GM23338 (cell line): Measurements from ENCODE around the gene USP48.

ENCODE experiments used
- CREB1 ChIP-seq: fragments of 250-450 bp; sonication (Bioruptor Pico); IDR thresholded peaks from 2 replicates; pipeline ENCODE4 v1.5.0; 2020; ENCODE audit warnings: low read depth, mild to moderate bottlenecking, moderate library complexity
- CTCF ChIP-seq, 2 experiments: fragments of 200-600 bp in 1 of 2; sonication (generic) in 1 of 2; conservative IDR thresholded peaks; 2 replicates each; pipeline versions ENCODE4 v1.5.1 to v1.6.1; 2016 to 2017; ENCODE audit warnings: antibody characterized with exemption in 2 of 2, low read depth in 2 of 2, mild to moderate bottlenecking in 2 of 2, moderate library complexity in 1 of 2
- ETS1 ChIP-seq: IDR thresholded peaks from 2 replicates; pipeline ENCODE4 v1.6.1; 2016; ENCODE audit warnings: antibody characterized with exemption
- EZH2 ChIP-seq: fragments of 200-600 bp; sonication (generic); IDR thresholded peaks from one replicate; pipeline ENCODE4 v1.8.0; 2017; ENCODE audit warnings: antibody characterized with exemption, mild to moderate bottlenecking, low read depth; ENCODE audit not compliant: unreplicated experiment
- JUNB ChIP-seq: IDR thresholded peaks from one replicate; pipeline ENCODE4 v1.6.1; 2016; ENCODE audit warnings: antibody characterized with exemption; ENCODE audit not compliant: unreplicated experiment
- POLR2AphosphoS5 ChIP-seq: IDR thresholded peaks from 2 replicates; pipeline ENCODE4 v1.6.1; 2016; ENCODE audit warnings: antibody characterized with exemption, low read depth
- REST ChIP-seq: IDR thresholded peaks from one replicate; pipeline ENCODE4 v1.6.1; 2018; ENCODE audit warnings: antibody characterized with exemption; ENCODE audit not compliant: unreplicated experiment
- ZNF114 ChIP-seq: fragments of 250-450 bp; sonication (Bioruptor Pico); IDR thresholded peaks from 2 replicates; pipeline ENCODE4 v1.5.0; 2020; ENCODE audit warnings: mild to moderate bottlenecking, moderate library complexity

DNA sequence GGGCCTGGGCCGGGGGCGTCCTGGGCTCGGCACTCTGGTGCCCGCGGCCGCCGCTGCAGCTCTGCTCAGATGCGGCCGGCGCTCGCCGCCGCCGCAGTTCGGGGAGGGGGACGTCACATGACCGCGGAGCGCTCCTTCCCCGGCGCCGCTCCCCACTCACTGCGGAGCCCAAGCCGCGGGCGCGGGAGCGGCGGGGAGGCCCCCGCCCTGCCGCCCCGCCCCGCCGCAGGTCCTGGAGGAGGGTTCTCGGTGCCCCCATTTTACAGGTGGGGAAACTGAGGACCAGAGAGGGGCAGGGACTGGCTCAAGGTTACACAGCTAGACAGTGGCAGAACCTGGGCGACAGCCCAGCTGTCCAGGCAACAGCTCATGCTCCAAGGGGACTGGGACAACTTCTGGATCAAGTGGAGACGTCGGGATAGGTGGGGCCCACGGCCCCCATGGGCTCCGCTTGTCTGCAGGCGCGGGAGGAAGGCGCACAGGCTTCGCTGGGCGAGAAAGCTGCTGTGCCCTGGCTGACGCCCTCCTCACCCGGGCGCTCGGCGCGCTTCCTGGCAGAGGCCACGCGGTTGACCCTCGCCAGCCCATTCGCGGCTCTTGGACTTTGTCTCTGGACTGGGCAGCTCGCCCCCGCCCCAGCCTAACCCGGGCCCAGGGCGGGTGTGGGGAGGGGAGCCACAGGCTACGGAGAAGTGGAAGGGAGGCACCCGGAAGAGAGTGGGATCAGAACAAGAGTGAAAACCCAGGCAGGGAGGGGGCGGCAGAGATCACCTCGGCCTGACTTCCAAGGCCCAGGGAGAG, 113.5 kb downstream of the USP48 start, which contains the start of gene RAP1GAP:
- TF ChIP-seq CTCF (conservative IDR thresholded peaks at IDR 0.05; ENCODE audit: low read depth in 2 of 2) (peak in 1 of 2 experiments; percentile 19; a peak in 1 of 4 replicates), CREB1 (CRISPR knock-in tag) (no peak), ETS1 (no peak), POLR2AphosphoS5 (no peak), EZH2 (no peak), REST (no peak), JUNB (no peak), ZNF114 (CRISPR knock-in tag) (no peak)
